GM19099 (cell line): ENCODE results near the gene PPIL1.

ENCODE experiments used
- POLR2A ChIP-seq: IDR thresholded peaks from 3 replicates; pipeline ENCODE4 v1.6.1; 2011; ENCODE audit warnings: low read depth; ENCODE audit not compliant: insufficient read length; ENCODE audit errors: extremely low read depth

The PPIL1 gene

DNA sequence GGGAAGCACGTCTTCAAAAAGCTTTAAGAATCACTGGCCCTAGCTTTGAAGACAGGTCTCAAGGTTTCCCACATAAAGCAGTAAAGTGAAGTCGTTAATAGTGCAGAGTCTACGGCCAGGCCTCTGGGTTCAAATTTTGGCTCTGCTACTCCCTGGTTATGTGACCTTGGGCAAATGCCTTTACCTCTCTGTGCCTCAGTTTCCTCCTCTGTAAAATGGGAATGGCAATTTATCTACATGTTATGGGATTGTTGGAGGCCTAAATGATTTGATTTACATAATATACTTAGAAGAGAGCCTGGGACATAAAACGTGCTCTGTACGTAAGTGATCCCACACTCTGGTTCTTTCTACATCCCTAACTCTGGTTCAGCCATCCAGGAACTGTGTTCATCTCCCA is 67.5 kb downstream of the PPIL1 start:
- no peak for TF ChIP-seq POLR2A

DNA sequence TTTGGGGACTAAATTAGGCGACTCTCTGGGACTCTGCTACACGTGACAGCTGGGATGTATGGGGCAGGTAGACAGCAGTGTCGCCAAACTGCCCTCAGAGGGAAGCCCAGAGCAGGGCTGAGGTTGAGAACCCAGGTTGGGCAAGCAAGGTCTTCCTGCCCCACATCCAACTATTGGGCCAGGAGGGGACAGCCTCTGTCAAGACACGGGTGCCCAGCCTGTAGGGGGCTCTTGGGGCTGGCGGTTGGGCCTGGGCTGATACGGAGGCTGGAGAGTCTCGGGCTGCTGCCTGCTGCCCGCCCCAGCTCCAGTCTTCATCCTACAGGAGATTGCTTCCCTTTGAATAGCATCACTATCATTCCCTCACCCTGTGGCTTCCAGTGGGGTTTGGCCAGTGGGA is 68.7 kb downstream of the PPIL1 start:
- no peak for TF ChIP-seq POLR2A

DNA sequence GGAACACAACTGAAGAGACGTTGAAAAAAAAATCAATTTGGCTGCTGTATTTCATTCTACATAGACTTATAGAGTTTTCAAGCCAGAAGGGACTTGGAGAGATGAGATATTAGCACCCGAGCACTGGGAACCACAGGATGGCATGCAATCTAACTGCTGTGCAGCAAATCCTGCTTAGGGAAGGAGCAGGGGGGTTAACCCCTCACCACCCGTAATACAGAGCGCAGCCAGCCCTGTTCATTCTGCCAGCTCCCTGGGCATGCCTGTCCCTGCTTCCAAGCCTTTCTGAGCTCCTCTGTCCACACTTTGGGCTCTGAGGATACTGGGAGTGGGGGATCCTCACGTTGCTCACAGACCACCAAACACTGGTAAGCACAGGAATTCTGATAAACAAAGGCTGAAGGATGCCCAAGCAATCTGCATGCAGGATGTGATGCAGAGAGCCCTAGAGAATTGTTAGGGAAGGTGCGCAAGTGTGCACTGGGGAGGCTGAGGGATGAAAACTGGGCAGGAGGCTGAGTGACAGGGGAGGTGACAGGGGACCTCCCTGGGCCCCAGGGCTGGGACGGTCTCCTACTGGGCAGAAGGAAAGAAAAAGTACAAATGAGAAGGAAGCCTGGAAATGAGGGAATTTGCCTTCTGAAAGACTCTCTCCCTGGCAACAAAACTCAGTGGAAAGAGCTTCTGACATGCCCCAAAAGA is 69.4 kb downstream of the PPIL1 start:
- TF ChIP-seq POLR2A: no peak
